HAP-1 (cell line): ENCODE results near the gene TIAL1.

ENCODE experiments used
- DNase-seq, 2 experiments: peaks; one replicate each; pipeline ENCODE4 v3.0.0-alpha.2; 2016 to 2020; ENCODE audit warnings: low spot score in 2 of 2
- H3K27me3 ChIP-seq: fragments of 250-450 bp; sonication (Bioruptor Pico); 2 replicates; pipeline ENCODE4 v1.5.1; 2020; ENCODE audit warnings: low read depth, mild to moderate bottlenecking, moderate library complexity
- H3K36me3 ChIP-seq: fragments of 250-450 bp; sonication (Bioruptor Pico); replicated peaks from 2 replicates; pipeline ENCODE4 v1.5.1; 2020; ENCODE audit warnings: mild to moderate bottlenecking
- H3K4me1 ChIP-seq: fragments of 250-450 bp; sonication (Bioruptor Pico); 2 replicates; pipeline ENCODE4 v1.5.1; 2020; ENCODE audit warnings: mild to moderate bottlenecking
- H3K4me3 ChIP-seq: fragments of 250-450 bp; sonication (Bioruptor Pico); 2 replicates; pipeline ENCODE4 v1.5.1; 2020; ENCODE audit warnings: mild to moderate bottlenecking, moderate library complexity
- H3K9me3 ChIP-seq: fragments of 250-450 bp; sonication (Bioruptor Pico); 2 replicates; pipeline ENCODE4 v1.5.1; 2020; ENCODE audit warnings: mild to moderate bottlenecking, moderate library complexity
- in situ Hi-C: fragments of 300-500 bp; cut with MboI; formaldehyde crosslinking; loops from 3 replicates; pipeline ENCODE4 v1.14.3; 2020; ENCODE audit warnings: low sequenced_read_pairs, inconsistent platforms, mixed read lengths

The TIAL1 gene

GRCh38 chr10:119524720-119525070, 72.1 kb downstream of the TIAL1 start:
- H3K4me3 ChIP-seq: no peak overlapping the region
- in situ Hi-C loops: no loop called here
- H3K9me3 ChIP-seq: no peaks in the 10 kb centered on the region
- H3K36me3 ChIP-seq: peaks cover 9% of the 10 kb centered on the region
- no peak for DNase-seq
- H3K27me3 ChIP-seq: no peaks in the 10 kb centered on the region
- H3K4me1 ChIP-seq: no peaks in the 10 kb centered on the region

- H3K36me3 ChIP-seq: peaks cover 9% of the 10 kb centered on the region
- no peak for DNase-seq
- no peak overlapping the region for H3K4me3 ChIP-seq
- no peaks in the 10 kb centered on the region for H3K9me3 ChIP-seq
- in situ Hi-C loops: no loop called here
- no peaks in the 10 kb centered on the region for H3K27me3 ChIP-seq
- no peaks in the 10 kb centered on the region for H3K4me1 ChIP-seq
These were observed 72.7 kb downstream of the TIAL1 start for GRCh38 chr10:119523895-119524719.
